T1000 (cell line): ENCODE data around the gene CMIP.
"Not testable (repeated sequence)": the region's sequence is repeated elsewhere in the genome, so short reads cannot be mapped to it uniquely, and the experiment has no call there.

Experiments used
- DNase-seq: peaks from one replicate; lab custom pipeline; 2025; ENCODE audit warnings: mixed read lengths; lab: John Stamatoyannopoulos, UW

The CMIP gene

GRCh38 chr16:81421536-81421935 is 23.1 kb upstream of the CMIP start:
- DNase-seq, result no peak

GRCh38 chr16:81422153-81422552 is 22.5 kb upstream of the CMIP start:
- not testable (repeated sequence) for DNase-seq

- DNase-seq, result no peak
Measured at GRCh38 chr16:81424771-81425170, 19.8 kb upstream of the CMIP start.

- no peak for DNase-seq
Measured at GRCh38 chr16:81427219-81427618, 17.4 kb upstream of the CMIP start.

- DNase-seq, result no peak
Measured at GRCh38 chr16:81429045-81429521, 15.5 kb upstream of the CMIP start.

- peak; percentile 48 for DNase-seq
Measured at GRCh38 chr16:81431554-81432353, 12.9 kb upstream of the CMIP start.

- no peak for DNase-seq
Measured at GRCh38 chr16:81432937-81433557, 11.6 kb upstream of the CMIP start.

GRCh38 chr16:81435103-81435502 is 9.5 kb upstream of the CMIP start:
- no peak for DNase-seq

- no peak for DNase-seq
Measured at GRCh38 chr16:81435567-81435966, 9.0 kb upstream of the CMIP start.

- DNase-seq, result no peak
Measured at GRCh38 chr16:81436386-81436785, 8.2 kb upstream of the CMIP start.

- no peak for DNase-seq
Measured at GRCh38 chr16:81437865-81438264, 6.7 kb upstream of the CMIP start.

- DNase-seq, result no peak
Measured at GRCh38 chr16:81440888-81441761, 3.5 kb upstream of the CMIP start.

GRCh38 chr16:81442220-81442915 is 2.2 kb upstream of the CMIP start:
- DNase-seq, result no peak

GRCh38 chr16:81442916-81443687 is 1.5 kb upstream of the CMIP start:
- DNase-seq, result no peak

- DNase-seq, result no peak
Measured at GRCh38 chr16:81443688-81444447, 740 bp upstream of the CMIP start.

GRCh38 chr16:81445143-81445961 is 744 bp downstream of the CMIP start:
- peak; percentile 7 for DNase-seq

GRCh38 chr16:81445966-81446906 is 1.6 kb downstream of the CMIP start:
- DNase-seq, result no peak

- DNase-seq, result no peak
Measured at GRCh38 chr16:81446907-81447268, 2.3 kb downstream of the CMIP start.
